ENCODE data around the gene NPBWR2. TPM values are rescaled to one million over a fixed set of nuclear protein-coding genes. Genes with fewer than 3 reads are reported as not detected.

Gene NPBWR2
- polyA plus RNA-seq, 1 donor from 2014 or later = not detected

GRCh38 chr20:64063389-64064144, 43.8 kb downstream of the NPBWR2 start:
- TF ChIP-seq REST (IDR thresholded peaks at IDR 0.05; ENCODE audit: borderline replicate concordance) (no peak), RAD21 (conservative IDR thresholded peaks at IDR 0.05) (no peak), EZH2 (IDR thresholded peaks at IDR 0.05; ENCODE audit: borderline replicate concordance, insufficient read depth, low read length, poor library complexity, severe bottlenecking) (no peak), MXI1 (conservative IDR thresholded peaks at IDR 0.05; ENCODE audit: poor library complexity, severe bottlenecking) (no peak), SMC3 (conservative IDR thresholded peaks at IDR 0.05; ENCODE audit: poor library complexity) (no peak), TAF1 (IDR thresholded peaks at IDR 0.05; ENCODE audit: low read depth) (no peak), POLR2AphosphoS5 (IDR thresholded peaks at IDR 0.05) (no peak), EP300 (conservative IDR thresholded peaks at IDR 0.05; ENCODE audit: poor library complexity, severe bottlenecking) (no peak)
- TF ChIP-seq, protein P1, sequence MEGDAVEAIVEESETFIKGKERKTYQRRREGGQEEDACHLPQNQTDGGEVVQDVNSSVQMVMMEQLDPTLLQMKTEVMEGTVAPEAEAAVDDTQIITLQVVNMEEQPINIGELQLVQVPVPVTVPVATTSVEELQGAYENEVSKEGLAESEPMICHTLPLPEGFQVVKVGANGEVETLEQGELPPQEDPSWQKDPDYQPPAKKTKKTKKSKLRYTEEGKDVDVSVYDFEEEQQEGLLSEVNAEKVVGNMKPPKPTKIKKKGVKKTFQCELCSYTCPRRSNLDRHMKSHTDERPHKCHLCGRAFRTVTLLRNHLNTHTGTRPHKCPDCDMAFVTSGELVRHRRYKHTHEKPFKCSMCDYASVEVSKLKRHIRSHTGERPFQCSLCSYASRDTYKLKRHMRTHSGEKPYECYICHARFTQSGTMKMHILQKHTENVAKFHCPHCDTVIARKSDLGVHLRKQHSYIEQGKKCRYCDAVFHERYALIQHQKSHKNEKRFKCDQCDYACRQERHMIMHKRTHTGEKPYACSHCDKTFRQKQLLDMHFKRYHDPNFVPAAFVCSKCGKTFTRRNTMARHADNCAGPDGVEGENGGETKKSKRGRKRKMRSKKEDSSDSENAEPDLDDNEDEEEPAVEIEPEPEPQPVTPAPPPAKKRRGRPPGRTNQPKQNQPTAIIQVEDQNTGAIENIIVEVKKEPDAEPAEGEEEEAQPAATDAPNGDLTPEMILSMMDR (IDR thresholded peaks at IDR 0.05; ENCODE audit: poor library complexity, severe bottlenecking) = no peak
- peak overlapping the region; percentile 51 for H2AFZ ChIP-seq (ENCODE audit: low read depth, low read length)
- H3K9ac ChIP-seq (ENCODE audit: low read length) = peak overlapping the region; percentile 83

DNA sequence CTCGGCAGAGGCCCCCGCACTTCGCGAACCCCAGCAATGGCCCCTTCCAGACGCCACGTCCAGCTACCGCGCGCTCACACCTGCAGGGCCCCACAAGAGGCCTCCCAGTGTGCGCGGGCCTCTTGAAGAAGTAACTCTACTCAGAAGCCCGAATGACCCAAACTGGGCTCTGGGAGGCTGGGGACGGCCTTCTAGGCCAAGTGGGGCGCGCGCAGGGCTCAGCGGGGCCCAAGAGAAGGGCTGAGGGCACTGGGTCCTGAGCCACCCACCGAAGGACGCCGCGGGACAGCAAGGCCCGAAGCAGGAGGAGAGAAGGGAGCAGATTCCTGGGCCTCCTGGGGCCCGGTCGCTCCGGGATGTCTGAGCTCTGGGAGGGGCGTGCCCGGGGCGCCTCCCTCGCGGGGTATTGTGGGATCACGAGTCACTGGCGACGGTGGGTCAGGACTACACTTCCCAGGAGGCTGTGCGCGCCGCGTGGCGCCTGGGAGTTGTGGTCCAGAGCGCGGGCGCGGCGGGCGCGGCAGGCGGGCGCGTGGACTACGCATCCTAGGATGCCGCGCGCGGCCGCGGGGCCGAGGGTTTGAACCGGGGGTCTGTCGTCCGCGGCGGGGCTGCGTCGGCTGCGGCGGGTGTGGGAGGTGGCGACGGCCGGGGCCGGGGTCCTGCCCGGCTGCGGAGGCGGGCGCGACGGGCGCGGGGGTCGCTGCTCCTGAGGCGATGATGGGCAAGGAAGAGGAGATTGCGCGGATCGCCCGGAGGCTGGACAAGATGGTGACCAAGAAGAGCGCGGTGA, 44.6 kb downstream of the NPBWR2 start, which contains the start of gene TCEA2:
Gene TCEA2, plus strand, starts transcription at position 603 of the 793 bp plus-strand sequence. Its CDS starts 115 bp downstream, at position 718.
- H2AFZ ChIP-seq (ENCODE audit: low read depth, low read length) = peak within 1 kb of the TSS; percentile 91
- no peak for TF ChIP-seq SMC3 (conservative IDR thresholded peaks at IDR 0.05; ENCODE audit: poor library complexity)
- TF ChIP-seq MXI1 (conservative IDR thresholded peaks at IDR 0.05; ENCODE audit: poor library complexity, severe bottlenecking) = peak; percentile 82
- no peak for TF ChIP-seq REST (IDR thresholded peaks at IDR 0.05; ENCODE audit: borderline replicate concordance)
- TF ChIP-seq RAD21 (conservative IDR thresholded peaks at IDR 0.05) = peak; percentile 12
- peak; percentile 61 for TF ChIP-seq POLR2AphosphoS5 (IDR thresholded peaks at IDR 0.05)
- TF ChIP-seq TAF1 (IDR thresholded peaks at IDR 0.05; ENCODE audit: low read depth) = no peak
- no peak for TF ChIP-seq EZH2 (IDR thresholded peaks at IDR 0.05; ENCODE audit: borderline replicate concordance, insufficient read depth, low read length, poor library complexity, severe bottlenecking)
- TF ChIP-seq, protein P1 (IDR thresholded peaks at IDR 0.05; ENCODE audit: poor library complexity, severe bottlenecking) = peak; percentile 30
- TF ChIP-seq EP300 (conservative IDR thresholded peaks at IDR 0.05; ENCODE audit: poor library complexity, severe bottlenecking) = peak; percentile 50
- H3K79me2 ChIP-seq (replicated peaks; ENCODE audit: insufficient read depth, low read length) = peaks cover 7% of the 10 kb centered on the region
- H4K20me1 ChIP-seq (ENCODE audit: insufficient read depth) = no peaks in the 10 kb centered on the region
- H3K4me3 ChIP-seq (ENCODE audit: low read length) = peak within 1 kb of the TSS; percentile 78
- no peaks in the 10 kb centered on the region for H3K9me2 ChIP-seq (ENCODE audit: insufficient read depth, low read length)
- H3K27ac ChIP-seq (ENCODE audit: low read length) = peak within 1 kb of the TSS; percentile 52
- H3K9ac ChIP-seq (ENCODE audit: low read length) = peak within 1 kb of the TSS; percentile 83
- H3K4me2 ChIP-seq (ENCODE audit: low read length) = peak within 1 kb of the TSS; percentile 74
- H3K36me3 ChIP-seq (ENCODE audit: insufficient read depth, low read length) = no peaks in the 10 kb centered on the region
- no peaks in the 10 kb centered on the region for H3K27me3 ChIP-seq (ENCODE audit: insufficient read depth, low read depth, low read length)
- no peaks in the 10 kb centered on the region for H3K9me3 ChIP-seq (ENCODE audit: low read length)
- no peaks in the 10 kb centered on the region for H3F3A ChIP-seq (ENCODE audit: insufficient read depth, low read length, poor library complexity, severe bottlenecking)

More at GRCh38 chr20:64063389-64064144, 43.8 kb downstream of the NPBWR2 start:
- Histone ChIP-seq H3K4me2 (ENCODE audit: low read length) (peak overlapping the region; percentile 74), H3K79me2 (replicated peaks; ENCODE audit: insufficient read depth, low read length) (peaks cover 7% of the 10 kb centered on the region), H4K20me1 (ENCODE audit: insufficient read depth) (no peaks in the 10 kb centered on the region), H3K9me2 (ENCODE audit: insufficient read depth, low read length) (no peaks in the 10 kb centered on the region), H3K27me3 (ENCODE audit: insufficient read depth, low read depth, low read length) (no peaks in the 10 kb centered on the region), H3K4me3 (ENCODE audit: low read length) (peak overlapping the region; percentile 78), H3F3A (ENCODE audit: insufficient read depth, low read length, poor library complexity, severe bottlenecking) (no peaks in the 10 kb centered on the region), H3K27ac (ENCODE audit: low read length) (peak overlapping the region; percentile 41), H3K36me3 (ENCODE audit: insufficient read depth, low read length) (no peaks in the 10 kb centered on the region), H3K9me3 (ENCODE audit: low read length) (no peaks in the 10 kb centered on the region)

Measured in neural cell (in vitro differentiated cells).